Neural cell (in vitro differentiated cells): ENCODE results near the gene SP3. TPM values are rescaled to one million over a fixed set of nuclear protein-coding genes. Genes with fewer than 3 reads are reported as not detected.

ENCODE experiments used
- H2AFZ ChIP-seq: fragments of 200-600, 300-800 bp; sonication (generic), shearing (Covaris generic); 2 replicates; pipeline ENCODE4 v1.6.0; 2014; ENCODE audit warnings: low read depth, mild to moderate bottlenecking, antibody characterized with exemption, low read length, moderate library complexity
- H3F3A ChIP-seq: fragments of 200-600 bp; shearing (Covaris generic); 2 replicates; pipeline ENCODE4 v1.6.1; 2016; ENCODE audit warnings: mild to moderate bottlenecking, moderate library complexity, mixed read lengths, antibody characterized with exemption, low read length; ENCODE audit not compliant: insufficient read depth, poor library complexity, severe bottlenecking
- H3K27ac ChIP-seq: fragments of 200-600, 300-800 bp; sonication (generic), shearing (Covaris generic); 2 replicates; pipeline ENCODE4 v1.5.1; 2014; ENCODE audit warnings: mild to moderate bottlenecking, low read length, moderate library complexity
- H3K27me3 ChIP-seq: fragments of 300-800, 200-600 bp; sonication (generic), shearing (Covaris generic); 2 replicates; pipeline ENCODE4 v1.6.0; 2014; ENCODE audit warnings: mild to moderate bottlenecking, low read depth, low read length, moderate library complexity; ENCODE audit not compliant: insufficient read depth
- H3K36me3 ChIP-seq: fragments of 300-800, 200-600 bp; sonication (generic), shearing (Covaris generic); 2 replicates; pipeline ENCODE4 v1.5.1; 2014; ENCODE audit warnings: mild to moderate bottlenecking, antibody characterized with exemption, low read length, moderate library complexity; ENCODE audit not compliant: insufficient read depth
- H3K4me2 ChIP-seq: fragments of 300-800, 200-600 bp; sonication (generic), shearing (Covaris generic); 2 replicates; pipeline ENCODE4 v1.6.0; 2014; ENCODE audit warnings: mild to moderate bottlenecking, low read length
- H3K4me3 ChIP-seq: fragments of 300-800, 200-600 bp; sonication (generic), shearing (Covaris generic); 2 replicates; pipeline ENCODE4 v1.5.1; 2014; ENCODE audit warnings: mild to moderate bottlenecking, low read length, moderate library complexity
- H3K79me2 ChIP-seq: fragments of 200-600 bp; shearing (Covaris generic); replicated peaks from 2 replicates; pipeline ENCODE4 v1.6.0; 2014; ENCODE audit warnings: mild to moderate bottlenecking, low read length, moderate library complexity; ENCODE audit not compliant: insufficient read depth
- H3K9ac ChIP-seq: fragments of 300-800, 200-600 bp; sonication (generic), shearing (Covaris generic); 2 replicates; pipeline ENCODE4 v1.6.1; 2016; ENCODE audit warnings: mild to moderate bottlenecking, low read length, mixed read lengths
- H3K9me2 ChIP-seq: fragments of 200-600 bp; shearing (Covaris generic); 2 replicates; pipeline ENCODE4 v1.6.1; 2016; ENCODE audit warnings: mild to moderate bottlenecking, low read length, mixed read lengths; ENCODE audit not compliant: insufficient read depth
- H3K9me3 ChIP-seq: fragments of 200-600, 300-800 bp; sonication (generic), shearing (Covaris generic); 2 replicates; pipeline ENCODE4 v1.6.1; 2016; ENCODE audit warnings: mild to moderate bottlenecking, mixed run types, low read length, moderate library complexity, mixed read lengths
- H4K20me1 ChIP-seq: fragments of 200-600 bp; shearing (Covaris generic); 2 replicates; pipeline ENCODE4 v1.6.1; 2016; ENCODE audit warnings: mild to moderate bottlenecking, mixed run types; ENCODE audit not compliant: insufficient read depth
- EP300 ChIP-seq: fragments of 450-650 bp; conservative IDR thresholded peaks from 2 replicates; pipeline ENCODE4 v1.6.1; 2014; ENCODE audit warnings: antibody characterized with exemption, mild to moderate bottlenecking, moderate library complexity; ENCODE audit not compliant: poor library complexity, severe bottlenecking
- EZH2 ChIP-seq: fragments of 200-600, 300-800 bp; shearing (Covaris generic), sonication (generic); IDR thresholded peaks from 2 replicates; pipeline ENCODE4 v1.6.1; 2014; ENCODE audit warnings: antibody characterized with exemption, low read length, borderline replicate concordance, mild to moderate bottlenecking; ENCODE audit not compliant: insufficient read depth, poor library complexity, severe bottlenecking
- MXI1 ChIP-seq: fragments of 450-650 bp; conservative IDR thresholded peaks from 2 replicates; pipeline ENCODE4 v1.6.1; 2014; ENCODE audit warnings: antibody characterized with exemption, mild to moderate bottlenecking; ENCODE audit not compliant: poor library complexity, severe bottlenecking
- POLR2AphosphoS5 ChIP-seq: IDR thresholded peaks from 2 replicates; pipeline ENCODE4 v1.6.1; 2012
- RAD21 ChIP-seq: fragments of 450-650 bp; conservative IDR thresholded peaks from 2 replicates; pipeline ENCODE4 v1.6.1; 2014; ENCODE audit warnings: antibody characterized with exemption, mild to moderate bottlenecking, moderate library complexity
- REST ChIP-seq: IDR thresholded peaks from 2 replicates; pipeline ENCODE4 v1.6.1; 2012; ENCODE audit warnings: borderline replicate concordance
- SMC3 ChIP-seq: fragments of 450-650 bp; conservative IDR thresholded peaks from 2 replicates; pipeline ENCODE4 v1.6.1; 2014; ENCODE audit warnings: antibody characterized with exemption, mild to moderate bottlenecking, moderate library complexity; ENCODE audit not compliant: poor library complexity
- TAF1 ChIP-seq: IDR thresholded peaks from 2 replicates; pipeline ENCODE4 v1.6.1; 2012; ENCODE audit warnings: low read depth
- polyA plus RNA-seq: library from polyadenylated mRNA; depleted of rRNA; stranded (reverse); fragments of >200 nt; gene quantifications from 2 replicates; pipeline ENCODE4 v1.2.3, GENCODE V29; 2014
- TF ChIP-seq, protein P1 (sequence below): fragments of 450-650 bp; IDR thresholded peaks from 2 replicates; pipeline ENCODE4 v1.5.1; 2014; ENCODE audit warnings: antibody characterized with exemption, mild to moderate bottlenecking, moderate library complexity; ENCODE audit not compliant: poor library complexity, severe bottlenecking

Gene SP3
- polyA plus RNA-seq, 1 donor from 2014 or later = 57.8 TPM

GRCh38 chr2:173972636-173973035 is 7.5 kb upstream of the SP3 start:
- Histone ChIP-seq H3K9me2 (no peaks in the 10 kb centered on the region), H4K20me1 (no peaks in the 10 kb centered on the region), H3K36me3 (no peaks in the 10 kb centered on the region), H3K9me3 (no peaks in the 10 kb centered on the region), H3K79me2 (no peaks in the 10 kb centered on the region), H3K9ac (no peak overlapping the region), H3K4me3 (no peak overlapping the region), H3K4me2 (no peak overlapping the region), H3F3A (no peaks in the 10 kb centered on the region), H3K27ac (no peak overlapping the region), H2AFZ (no peak overlapping the region), H3K27me3 (no peaks in the 10 kb centered on the region)
- TF ChIP-seq EZH2 (no peak), POLR2AphosphoS5 (no peak), REST (no peak), TAF1 (no peak), RAD21 (no peak), SMC3 (no peak), MXI1 (no peak), EP300 (no peak)
- TF ChIP-seq, protein P1, sequence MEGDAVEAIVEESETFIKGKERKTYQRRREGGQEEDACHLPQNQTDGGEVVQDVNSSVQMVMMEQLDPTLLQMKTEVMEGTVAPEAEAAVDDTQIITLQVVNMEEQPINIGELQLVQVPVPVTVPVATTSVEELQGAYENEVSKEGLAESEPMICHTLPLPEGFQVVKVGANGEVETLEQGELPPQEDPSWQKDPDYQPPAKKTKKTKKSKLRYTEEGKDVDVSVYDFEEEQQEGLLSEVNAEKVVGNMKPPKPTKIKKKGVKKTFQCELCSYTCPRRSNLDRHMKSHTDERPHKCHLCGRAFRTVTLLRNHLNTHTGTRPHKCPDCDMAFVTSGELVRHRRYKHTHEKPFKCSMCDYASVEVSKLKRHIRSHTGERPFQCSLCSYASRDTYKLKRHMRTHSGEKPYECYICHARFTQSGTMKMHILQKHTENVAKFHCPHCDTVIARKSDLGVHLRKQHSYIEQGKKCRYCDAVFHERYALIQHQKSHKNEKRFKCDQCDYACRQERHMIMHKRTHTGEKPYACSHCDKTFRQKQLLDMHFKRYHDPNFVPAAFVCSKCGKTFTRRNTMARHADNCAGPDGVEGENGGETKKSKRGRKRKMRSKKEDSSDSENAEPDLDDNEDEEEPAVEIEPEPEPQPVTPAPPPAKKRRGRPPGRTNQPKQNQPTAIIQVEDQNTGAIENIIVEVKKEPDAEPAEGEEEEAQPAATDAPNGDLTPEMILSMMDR = no peak

- H3K36me3 ChIP-seq = no peaks in the 10 kb centered on the region
- no peaks in the 10 kb centered on the region for H3F3A ChIP-seq
- no peaks in the 10 kb centered on the region for H3K9me3 ChIP-seq
- no peak overlapping the region for H3K4me3 ChIP-seq
- no peaks in the 10 kb centered on the region for H3K79me2 ChIP-seq
- H4K20me1 ChIP-seq = no peaks in the 10 kb centered on the region
- no peak overlapping the region for H3K4me2 ChIP-seq
- TF ChIP-seq SMC3 (no peak), POLR2AphosphoS5 (no peak), REST (no peak), RAD21 (no peak), EZH2 (no peak), EP300 (no peak), MXI1 (no peak), TAF1 (no peak)
- TF ChIP-seq, protein P1 = no peak
- no peak overlapping the region for H3K27ac ChIP-seq
- no peaks in the 10 kb centered on the region for H3K9me2 ChIP-seq
- H3K9ac ChIP-seq = no peak overlapping the region
- no peaks in the 10 kb centered on the region for H3K27me3 ChIP-seq
- no peak overlapping the region for H2AFZ ChIP-seq
Observed at GRCh38 chr2:173972165-173972564, 7.0 kb upstream of the SP3 start.
